Calu3 (cell line): ENCODE data around the gene IFIT1B. TPM values are rescaled to one million over a fixed set of nuclear protein-coding genes. Genes with fewer than 3 reads are reported as not detected.

ENCODE experiments used
- BruUV-seq: library from RNA; stranded (reverse); fragments of 400-500 nt; replicated peaks from 2 replicates; lab custom pipeline; 2021; lab: Mats Ljungman, UMichigan
- CTCF ChIA-PET: fragments of 300-600 bp; sonication (Branson Sonifier 250); formaldehyde crosslinking; loops from one replicate; lab custom pipeline; 2022; ENCODE audit warnings: antibody characterized with exemption; lab: Charles Lee
- DNase-seq: peaks from one replicate; pipeline ENCODE4 v3.0.0; 2022
- H3K27ac Mint-ChIP-seq: one replicate; pipeline ENCODE4 v1.8.0; 2022; ENCODE audit warnings: mixed read lengths; ENCODE audit not compliant: unreplicated experiment
- H3K27me3 Mint-ChIP-seq: one replicate; pipeline ENCODE4 v1.8.0; 2022; ENCODE audit warnings: mixed read lengths; ENCODE audit not compliant: unreplicated experiment
- H3K36me3 Mint-ChIP-seq: one replicate; pipeline ENCODE4 v1.8.0; 2022; ENCODE audit warnings: mild to moderate bottlenecking, moderate library complexity, mixed read lengths; ENCODE audit not compliant: insufficient read depth, unreplicated experiment
- H3K4me1 Mint-ChIP-seq: one replicate; pipeline ENCODE4 v1.8.0; 2022; ENCODE audit warnings: mild to moderate bottlenecking, low read depth, mixed read lengths; ENCODE audit not compliant: unreplicated experiment
- H3K4me3 Mint-ChIP-seq: one replicate; pipeline ENCODE4 v1.8.0; 2022; ENCODE audit warnings: mild to moderate bottlenecking, low read depth, moderate library complexity, mixed read lengths; ENCODE audit not compliant: unreplicated experiment
- H3K9me3 Mint-ChIP-seq: one replicate; pipeline ENCODE4 v1.8.0; 2022; ENCODE audit warnings: low read depth, mixed read lengths; ENCODE audit not compliant: unreplicated experiment
- intact Hi-C: fragments of 100-400 bp; cut with micrococcal nuclease; formaldehyde crosslinking; loops from one replicate; pipeline ENCODE4 v1.10.0; 2022; ENCODE audit not compliant: unreplicated experiment
- total RNA-seq: library from RNA; stranded (reverse); gene quantifications from 2 replicates; pipeline ENCODE4 v1.2.3, GENCODE V29; 2022
- TF ChIP-seq, protein P1 (sequence below): fragments of 200-600 bp; IDR thresholded peaks from one replicate; pipeline ENCODE4 v1.8.0; 2022; ENCODE audit warnings: antibody characterized with exemption; ENCODE audit not compliant: unreplicated experiment

IFIT1B gene
- total RNA-seq, 1 experiment from 2014 or later, result not detected

- intact Hi-C loops, result no loop called here
- no TSS peak for BruUV-seq
- CTCF ChIA-PET, result no interaction called here
- TF ChIP-seq, protein P1, sequence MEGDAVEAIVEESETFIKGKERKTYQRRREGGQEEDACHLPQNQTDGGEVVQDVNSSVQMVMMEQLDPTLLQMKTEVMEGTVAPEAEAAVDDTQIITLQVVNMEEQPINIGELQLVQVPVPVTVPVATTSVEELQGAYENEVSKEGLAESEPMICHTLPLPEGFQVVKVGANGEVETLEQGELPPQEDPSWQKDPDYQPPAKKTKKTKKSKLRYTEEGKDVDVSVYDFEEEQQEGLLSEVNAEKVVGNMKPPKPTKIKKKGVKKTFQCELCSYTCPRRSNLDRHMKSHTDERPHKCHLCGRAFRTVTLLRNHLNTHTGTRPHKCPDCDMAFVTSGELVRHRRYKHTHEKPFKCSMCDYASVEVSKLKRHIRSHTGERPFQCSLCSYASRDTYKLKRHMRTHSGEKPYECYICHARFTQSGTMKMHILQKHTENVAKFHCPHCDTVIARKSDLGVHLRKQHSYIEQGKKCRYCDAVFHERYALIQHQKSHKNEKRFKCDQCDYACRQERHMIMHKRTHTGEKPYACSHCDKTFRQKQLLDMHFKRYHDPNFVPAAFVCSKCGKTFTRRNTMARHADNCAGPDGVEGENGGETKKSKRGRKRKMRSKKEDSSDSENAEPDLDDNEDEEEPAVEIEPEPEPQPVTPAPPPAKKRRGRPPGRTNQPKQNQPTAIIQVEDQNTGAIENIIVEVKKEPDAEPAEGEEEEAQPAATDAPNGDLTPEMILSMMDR, result no peak
- no peak overlapping the region for H3K4me3 Mint-ChIP-seq
- no peaks in the 10 kb centered on the region for H3K9me3 Mint-ChIP-seq
- no peak overlapping the region for H3K27ac Mint-ChIP-seq
- DNase-seq, result no peak
- H3K36me3 Mint-ChIP-seq, result no peaks in the 10 kb centered on the region
- H3K27me3 Mint-ChIP-seq, result no peaks in the 10 kb centered on the region
- H3K4me1 Mint-ChIP-seq, result peaks cover 21% of the 10 kb centered on the region
Observed at GRCh38 chr10:89363729-89364442, 14.0 kb upstream of the IFIT1B start.

DNA sequence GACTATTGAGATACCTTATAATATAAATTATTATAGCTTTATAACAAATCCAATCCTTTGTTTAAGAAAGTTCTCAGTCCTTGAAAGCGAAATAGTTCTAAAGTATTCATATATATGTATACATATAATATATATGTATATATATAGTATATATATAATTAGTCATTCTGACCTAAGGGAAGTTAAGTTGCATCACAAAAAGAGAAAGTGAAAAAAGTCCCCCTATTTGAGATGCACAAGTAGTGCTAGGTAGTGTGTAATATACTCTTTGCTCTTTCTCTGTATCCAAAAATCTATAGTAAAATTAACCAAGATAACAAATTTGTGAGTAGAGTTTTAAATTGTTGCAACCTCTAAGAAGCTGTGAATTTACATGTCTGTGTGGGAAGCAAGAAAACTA is 13.3 kb upstream of the IFIT1B start:
- peaks cover 25% of the 10 kb centered on the region for H3K4me1 Mint-ChIP-seq
- no peaks in the 10 kb centered on the region for H3K9me3 Mint-ChIP-seq
- TF ChIP-seq, protein P1, result no peak
- no peak overlapping the region for H3K27ac Mint-ChIP-seq
- no peaks in the 10 kb centered on the region for H3K36me3 Mint-ChIP-seq
- H3K4me3 Mint-ChIP-seq, result no peak overlapping the region
- BruUV-seq, result no TSS peak
- no peaks in the 10 kb centered on the region for H3K27me3 Mint-ChIP-seq
- CTCF ChIA-PET, result no interaction called here
- no peak for DNase-seq
- intact Hi-C loops, result no loop called here

DNA sequence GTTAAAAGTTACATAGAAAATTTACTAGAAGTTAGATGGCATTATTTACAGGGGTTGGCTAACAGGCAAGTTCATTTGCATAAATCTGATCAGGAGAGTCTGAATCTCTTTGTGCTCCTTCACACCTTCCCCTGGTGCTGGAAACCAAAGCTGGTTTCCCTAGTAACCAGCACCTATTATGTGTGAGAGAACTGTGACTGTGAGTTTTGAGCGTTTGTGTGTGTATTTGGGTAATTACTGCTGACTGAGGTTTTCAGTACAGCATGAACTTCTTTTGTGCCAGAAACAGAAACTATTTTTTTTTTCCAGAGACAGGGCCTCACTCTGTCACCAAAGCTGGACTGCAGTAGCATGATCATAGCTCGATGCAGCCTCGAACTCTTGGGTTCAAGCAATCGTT is 10.3 kb upstream of the IFIT1B start:
- no peak for DNase-seq
- CTCF ChIA-PET, result no interaction called here
- Mint-ChIP-seq H3K4me3 (no peak overlapping the region), H3K4me1 (peaks cover 14% of the 10 kb centered on the region), H3K27ac (no peak overlapping the region), H3K27me3 (no peaks in the 10 kb centered on the region), H3K36me3 (no peaks in the 10 kb centered on the region), H3K9me3 (no peaks in the 10 kb centered on the region)
- TF ChIP-seq, protein P1, result no peak
- no TSS peak for BruUV-seq
- intact Hi-C loops, result no loop called here

- DNase-seq, result no peak
- no TSS peak for BruUV-seq
- intact Hi-C loops, result no loop called here
- Mint-ChIP-seq H3K36me3 (no peaks in the 10 kb centered on the region), H3K27me3 (no peaks in the 10 kb centered on the region), H3K4me1 (peaks cover 14% of the 10 kb centered on the region), H3K4me3 (no peak overlapping the region), H3K27ac (no peak overlapping the region), H3K9me3 (no peaks in the 10 kb centered on the region)
- CTCF ChIA-PET, result interaction anchor here (0.8 kb wide), 1 partner anchor 16 kb away, joined by 3 read pairs; no protein-coding TSS in a partner anchor
- TF ChIP-seq, protein P1, result no peak
Observed at GRCh38 chr10:89368129-89368528, 9.7 kb upstream of the IFIT1B start.
